Measurements from ENCODE around the gene CSF3R. TPM values are rescaled to one million over a fixed set of nuclear protein-coding genes. Genes with fewer than 3 reads are reported as not detected.

CSF3R gene
- total and polyA plus RNA-seq, 9 of the 15 experiments (the other 6 are each of a cell fraction or from before 2014, with no cell fraction given) = 0.21 to 0.86 (median 0.40) TPM; not detected in 1

- no peak for TF ChIP-seq ZNF778 (CRISPR knock-in tag; IDR thresholded peaks at IDR 0.05)
- TF ChIP-seq ZNF12 (CRISPR knock-in tag; IDR thresholded peaks at IDR 0.05) = no peak
- TF ChIP-seq PYGO2 (tag; IDR thresholded peaks at IDR 0.05) = no peak
- TF ChIP-seq NR2C2 (CRISPR knock-in tag; IDR thresholded peaks at IDR 0.05) = no peak
- no peak for TF ChIP-seq NR2C2 (tag; IDR thresholded peaks at IDR 0.05)
- TF ChIP-seq ZNF124 (CRISPR knock-in tag; IDR thresholded peaks at IDR 0.05) = no peak
- TF ChIP-seq BRF2 (IDR thresholded peaks at IDR 0.05; ENCODE audit: borderline replicate concordance, insufficient read depth, insufficient read length) = no peak
- peak; percentile 80 for TF ChIP-seq TARDBP (IDR thresholded peaks at IDR 0.05)
- no peak for TF ChIP-seq GTF2A2 (tag; IDR thresholded peaks at IDR 0.05)
- no peak for TF ChIP-seq FOXK1 (CRISPR knock-in tag; IDR thresholded peaks at IDR 0.05; ENCODE audit: borderline replicate concordance)
- TF ChIP-seq KDM1A (IDR thresholded peaks at IDR 0.05) = no peak
- no peak for TF ChIP-seq NFIC (IDR thresholded peaks at IDR 0.05)
- TF ChIP-seq SMC3 (conservative IDR thresholded peaks at IDR 0.05; ENCODE audit: insufficient read depth, low read depth, low read length) = peak; percentile 88
- no peak for TF ChIP-seq FOXM1 (IDR thresholded peaks at IDR 0.05; ENCODE audit: low read depth)
- TF ChIP-seq FOXM1 (CRISPR knock-in tag; IDR thresholded peaks at IDR 0.05; ENCODE audit: low read depth) = no peak
- TF ChIP-seq ATF1 (CRISPR knock-in tag; IDR thresholded peaks at IDR 0.05) = no peak
- TF ChIP-seq ATF1 (tag; IDR thresholded peaks at IDR 0.05) = no peak
- TF ChIP-seq SMAD3 (CRISPR knock-in tag; conservative IDR thresholded peaks at IDR 0.05) = no peak
- peak; percentile 71; the same call in 1 of the 2 replicates for TF ChIP-seq CC2D1A (IDR thresholded peaks at IDR 0.05)
- TF ChIP-seq TAL1 (IDR thresholded peaks at IDR 0.05) = no peak
- TF ChIP-seq DACH1 (IDR thresholded peaks at IDR 0.05; ENCODE audit: partially characterized antibody) = peak; percentile 29
- TF ChIP-seq NCOA4 (IDR thresholded peaks at IDR 0.05; ENCODE audit: partially characterized antibody) = no peak
- no peak for TF ChIP-seq ZNF41 (CRISPR knock-in tag; conservative IDR thresholded peaks at IDR 0.05)
- no peak for TF ChIP-seq MAFK (IDR thresholded peaks at IDR 0.05; ENCODE audit: low read length)
- no peak for TF ChIP-seq SAFB2 (IDR thresholded peaks at IDR 0.05; ENCODE audit: borderline replicate concordance, low read depth, low read length, severe bottlenecking)
- TF ChIP-seq BCOR (IDR thresholded peaks at IDR 0.05) = peak; percentile 46; the same call in 1 of the 2 replicates
- no peak for TF ChIP-seq MLX (CRISPR knock-in tag; conservative IDR thresholded peaks at IDR 0.05)
- TF ChIP-seq ZNF347 (CRISPR knock-in tag; IDR thresholded peaks at IDR 0.05; ENCODE audit: low read depth) = no peak
- TF ChIP-seq BRD9 (IDR thresholded peaks at IDR 0.05; ENCODE audit: low read depth, partially characterized antibody) = peak; percentile 47
- no peak for TF ChIP-seq POLR2AphosphoS2 (IDR thresholded peaks at IDR 0.05; ENCODE audit: low read length)
- no peak for TF ChIP-seq NCOA2 (IDR thresholded peaks at IDR 0.05; ENCODE audit: partially characterized antibody in 2 of 2)
- TF ChIP-seq ESRRA (IDR thresholded peaks at IDR 0.05; ENCODE audit: borderline replicate concordance, low read depth) = peak; percentile 36; the same call in 1 of the 2 replicates
Observed at GRCh38 chr1:36516372-36517010, 33.8 kb upstream of the CSF3R start (continued).

All from K562 (cell line).